T-cell (primary cell): Measurements from ENCODE around the gene CYP4F3. TPM values are rescaled to one million over a fixed set of nuclear protein-coding genes. Genes with fewer than 3 reads are reported as not detected.

ENCODE experiments used
- ATAC-seq, 4 experiments: fragments of 200-7000 bp in 3 of 4; fragments of 150-1000 bp in 1 of 4; cut with Tn5 transposase; replicated peaks in 1 of 4; 1 replicate in 3 of 4; 2 replicates in 1 of 4; pipeline ENCODE4 v1.10.0; 2021; ENCODE audit warnings: moderate library complexity in 3 of 4, mild to moderate bottlenecking in 2 of 4, moderate number of reproducible peaks in 1 of 4
- CTCF ChIA-PET, 2 donors: fragments of 300-600 bp; sonication (Branson Sonifier 250); formaldehyde crosslinking; loops; one replicate each; lab custom pipeline; 2022; ENCODE audit warnings: antibody characterized with exemption in 2 of 2; lab: Charles Lee
- POLR2A ChIA-PET, 2 donors: fragments of 300-600 bp; sonication (Branson Sonifier 250); formaldehyde crosslinking; loops; one replicate each; lab custom pipeline; 2022; ENCODE audit warnings: antibody characterized with exemption in 2 of 2; lab: Charles Lee
- DNase-seq, 35 experiments: peaks; one replicate each; pipeline versions ENCODE4 v3.0.0 to v3.0.0-alpha.2; 2013 to 2023
- H3K27ac ChIP-seq: one replicate; pipeline ENCODE4 v1.5.1; 2013; ENCODE audit warnings: low read length
- H3K27me3 ChIP-seq, 2 experiments: replicated peaks in 1 of 2; 1 replicate in 1 of 2; 2 replicates in 1 of 2; pipeline versions ENCODE4 v1.6.1 to v1.7.0; 2013; ENCODE audit warnings: low read length in 1 of 2, mixed read lengths in 1 of 2; ENCODE audit not compliant: control insufficient read depth in 2 of 2, insufficient read depth in 2 of 2; ENCODE audit errors: extremely low read depth in 1 of 2
- H3K36me3 ChIP-seq, 2 donors: 1 replicate in 1 of 2; 2 replicates in 1 of 2; pipeline versions ENCODE4 v1.6.1 to v1.7.0; 2013; ENCODE audit warnings: low read length in 1 of 2; ENCODE audit not compliant: control insufficient read depth in 2 of 2, insufficient read depth in 1 of 2; ENCODE audit errors: extremely low read depth in 1 of 2
- H3K4me1 ChIP-seq, 2 experiments: 1 replicate in 1 of 2; 2 replicates in 1 of 2; pipeline versions ENCODE4 v1.6.1 to v1.7.0; 2013; ENCODE audit warnings: low read length in 2 of 2, mixed read lengths in 1 of 2; ENCODE audit not compliant: insufficient read depth in 2 of 2, control insufficient read depth in 1 of 2; ENCODE audit errors: extremely low read depth in 1 of 2
- H3K4me3 ChIP-seq, 2 donors: 1 replicate in 1 of 2; 2 replicates in 1 of 2; pipeline versions ENCODE4 v1.5.1 to v1.7.0; 2013; ENCODE audit warnings: mild to moderate bottlenecking in 2 of 2, low read length in 1 of 2, moderate library complexity in 1 of 2; ENCODE audit not compliant: control insufficient read depth in 1 of 2; ENCODE audit errors: extremely low read depth in 1 of 2
- H3K9me3 ChIP-seq: 2 replicates; pipeline ENCODE4 v1.7.0; 2013
- H3K27ac Mint-ChIP-seq, 2 donors: one replicate each; pipeline ENCODE4 v1.8.0; 2020 to 2021; ENCODE audit warnings: mild to moderate bottlenecking in 2 of 2, mixed read lengths in 2 of 2
- H3K27me3 Mint-ChIP-seq, 2 donors: one replicate each; pipeline ENCODE4 v1.8.0; 2021 to 2022; ENCODE audit warnings: mixed read lengths in 2 of 2
- H3K36me3 Mint-ChIP-seq: one replicate; pipeline ENCODE4 v1.8.0; 2021; ENCODE audit warnings: mixed read lengths
- H3K4me1 Mint-ChIP-seq, 3 donors: one replicate each; pipeline ENCODE4 v1.8.0; 2020 to 2022; ENCODE audit warnings: mixed read lengths in 3 of 3, mild to moderate bottlenecking in 1 of 3
- H3K4me3 Mint-ChIP-seq, 3 donors: one replicate each; pipeline ENCODE4 v1.8.0; 2020 to 2022; ENCODE audit warnings: mild to moderate bottlenecking in 3 of 3, mixed read lengths in 3 of 3, moderate library complexity in 3 of 3
- H3K9me3 Mint-ChIP-seq, 3 donors: one replicate each; pipeline ENCODE4 v1.8.0; 2020 to 2022; ENCODE audit warnings: mixed read lengths in 3 of 3
- WGBS: methylation state at CpG from one replicate; pipeline ENCODE4 v1.1.5; 2013; ENCODE audit warnings: missing lambda C conversion rate; ENCODE audit not compliant: insufficient coverage; 5-methylcytosine and 5-hydroxymethylcytosine counted together
- total RNA-seq, 35 experiments: library from RNA in 6 of 35; stranded (reverse) in 6 of 35; fragments of 120-200 nt in 1 of 35; gene quantifications; one replicate each; pipeline versions ENCODE4 v1.2.1 to v1.2.4 and lab custom pipeline; 2013 to 2026

CYP4F3 gene
- total RNA-seq, 5 donors from 2014 or later (not counting 1 experiment from before 2014, with no cell fraction given) = 0.23 to 0.30 TPM; not detected in 3

- Mint-ChIP-seq H3K4me3 (no peak overlapping the region), H3K27ac (no peak overlapping the region)
- no peak for ATAC-seq
Observed at GRCh38 chr19:15616183-15616582, 24.5 kb upstream of the CYP4F3 start.

GRCh38 chr19:15616627-15617270 is 23.9 kb upstream of the CYP4F3 start:
- ChIA-PET CTCF (no interaction called here), POLR2A (no interaction called here)
- Mint-ChIP-seq H3K36me3 (no peaks in the 10 kb centered on the region), H3K27me3 (peaks cover 22 to 52% of the 10 kb centered on the region in 2 donors), H3K27ac (no peak overlapping the region), H3K9me3 (no peaks in the 10 kb centered on the region), H3K4me3 (no peak overlapping the region), H3K4me1 (no peaks in the 10 kb centered on the region)
- H3K4me3 ChIP-seq = no peak overlapping the region
- no peak for DNase-seq
- WGBS = 47% methylated on average over 5 of the region's 7 CpGs
- H3K4me1 ChIP-seq = no peaks in the 10 kb centered on the region
- no peak overlapping the region for H3K27ac ChIP-seq
- H3K9me3 ChIP-seq = no peaks in the 10 kb centered on the region
- no peaks in the 10 kb centered on the region for H3K36me3 ChIP-seq
- H3K27me3 ChIP-seq = peaks cover 0 to 28% of the 10 kb centered on the region in 2 experiments
- ATAC-seq = no peak

More at GRCh38 chr19:15616183-15616582, 24.5 kb upstream of the CYP4F3 start:
- Histone ChIP-seq H3K27ac (no peak overlapping the region), H3K27me3 (peaks cover 0 to 27% of the 10 kb centered on the region in 2 experiments), H3K36me3 (no peaks in the 10 kb centered on the region), H3K4me3 (no peak overlapping the region), H3K9me3 (no peaks in the 10 kb centered on the region), H3K4me1 (no peaks in the 10 kb centered on the region)
- ChIA-PET POLR2A (no interaction called here), CTCF (no interaction called here)
- H3K9me3 Mint-ChIP-seq = no peaks in the 10 kb centered on the region
- H3K36me3 Mint-ChIP-seq = no peaks in the 10 kb centered on the region
- peaks cover 22 to 47% of the 10 kb centered on the region in 2 donors for H3K27me3 Mint-ChIP-seq
- no peaks in the 10 kb centered on the region for H3K4me1 Mint-ChIP-seq
- DNase-seq = no peak
- WGBS = 71% methylated on average over 1 of the region's 4 CpGs

GRCh38 chr19:15618321-15618720 is 22.4 kb upstream of the CYP4F3 start:
- H3K27me3 Mint-ChIP-seq = peaks cover 32 to 63% of the 10 kb centered on the region in 2 donors
- no peak overlapping the region for H3K27ac Mint-ChIP-seq
- H3K9me3 Mint-ChIP-seq = no peaks in the 10 kb centered on the region
- 53% methylated on average over 3 of the region's 5 CpGs for WGBS
- Histone ChIP-seq H3K4me3 (no peak overlapping the region), H3K27me3 (peaks cover 0 to 35% of the 10 kb centered on the region in 2 experiments), H3K4me1 (no peaks in the 10 kb centered on the region), H3K27ac (no peak overlapping the region), H3K36me3 (no peaks in the 10 kb centered on the region), H3K9me3 (no peaks in the 10 kb centered on the region)
- DNase-seq (no peak), ATAC-seq (no peak)
- no peaks in the 10 kb centered on the region for H3K4me1 Mint-ChIP-seq
- no peaks in the 10 kb centered on the region for H3K36me3 Mint-ChIP-seq
- ChIA-PET POLR2A (no interaction called here), CTCF (no interaction called here)
- no peak overlapping the region for H3K4me3 Mint-ChIP-seq

GRCh38 chr19:15621801-15622200 is 18.9 kb upstream of the CYP4F3 start:
- Mint-ChIP-seq H3K36me3 (no peaks in the 10 kb centered on the region), H3K27ac (no peak overlapping the region), H3K4me1 (no peaks in the 10 kb centered on the region), H3K9me3 (no peaks in the 10 kb centered on the region), H3K4me3 (no peak overlapping the region), H3K27me3 (peaks cover 44 to 55% of the 10 kb centered on the region in 2 donors)
- ChIA-PET CTCF (no interaction called here), POLR2A (no interaction called here)
- H3K4me1 ChIP-seq = no peaks in the 10 kb centered on the region
- DNase-seq = no peak
- H3K27ac ChIP-seq = no peak overlapping the region
- peaks cover 0 to 35% of the 10 kb centered on the region in 2 experiments for H3K27me3 ChIP-seq
- H3K4me3 ChIP-seq = no peak overlapping the region
- H3K9me3 ChIP-seq = no peaks in the 10 kb centered on the region
- no peaks in the 10 kb centered on the region for H3K36me3 ChIP-seq
- no CpG with 5 or more reads among the region's 1 CpG for WGBS
- ATAC-seq = no peak

GRCh38 chr19:15622991-15623390 is 17.7 kb upstream of the CYP4F3 start:
- Mint-ChIP-seq H3K4me1 (no peaks in the 10 kb centered on the region), H3K4me3 (no peak overlapping the region), H3K36me3 (no peaks in the 10 kb centered on the region), H3K27me3 (peaks cover 41 to 50% of the 10 kb centered on the region in 2 donors), H3K9me3 (no peaks in the 10 kb centered on the region), H3K27ac (no peak overlapping the region)
- Histone ChIP-seq H3K4me3 (no peak overlapping the region), H3K36me3 (no peaks in the 10 kb centered on the region), H3K27me3 (peaks cover 0 to 40% of the 10 kb centered on the region in 2 experiments), H3K27ac (no peak overlapping the region), H3K9me3 (no peaks in the 10 kb centered on the region), H3K4me1 (no peaks in the 10 kb centered on the region)
- ChIA-PET CTCF (no interaction called here), POLR2A (no interaction called here)
- DNase-seq (no peak), ATAC-seq (no peak)
- WGBS = 62% methylated on average over 11 of the region's 11 CpGs

- Histone ChIP-seq H3K27ac (no peak overlapping the region), H3K27me3 (peaks cover 0 to 41% of the 10 kb centered on the region in 2 experiments), H3K36me3 (no peaks in the 10 kb centered on the region), H3K9me3 (no peaks in the 10 kb centered on the region), H3K4me1 (peaks cover 0 to 1% of the 10 kb centered on the region in 2 experiments), H3K4me3 (no peak overlapping the region)
- Mint-ChIP-seq H3K9me3 (no peaks in the 10 kb centered on the region), H3K27ac (no peak overlapping the region), H3K36me3 (no peaks in the 10 kb centered on the region), H3K4me1 (no peaks in the 10 kb centered on the region), H3K27me3 (peaks cover 40 to 43% of the 10 kb centered on the region in 2 donors), H3K4me3 (no peak overlapping the region)
- DNase-seq = peak in 1 of 35 experiments; percentile 5
- ChIA-PET CTCF (no interaction called here), POLR2A (no interaction called here)
- WGBS = 13% methylated on average over 9 of the region's 9 CpGs
- no peak for ATAC-seq
Observed at GRCh38 chr19:15623711-15624318, 16.9 kb upstream of the CYP4F3 start.
